ENCODE data around the gene CUBN.

DNA sequence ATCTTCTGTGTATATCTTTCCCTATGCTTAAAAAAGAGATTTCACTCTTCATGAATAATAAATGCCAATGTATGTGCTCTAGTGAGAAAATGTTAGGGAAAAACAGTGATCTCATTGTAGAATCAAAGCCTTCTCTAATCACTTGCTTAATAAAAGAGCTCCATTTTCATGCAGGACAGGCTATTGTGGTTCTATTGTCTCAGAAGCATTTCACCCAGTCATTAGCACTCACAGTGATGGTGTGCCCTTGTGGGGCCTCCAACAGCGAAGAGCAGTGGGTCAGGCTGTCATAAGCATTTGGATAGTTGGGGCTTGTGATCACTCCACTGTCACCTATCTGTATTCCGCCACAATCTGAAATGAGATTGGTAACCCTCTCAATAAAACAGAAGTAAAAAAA lies 228.5 kb downstream of the CUBN start:
- TF ChIP-seq, protein P1, sequence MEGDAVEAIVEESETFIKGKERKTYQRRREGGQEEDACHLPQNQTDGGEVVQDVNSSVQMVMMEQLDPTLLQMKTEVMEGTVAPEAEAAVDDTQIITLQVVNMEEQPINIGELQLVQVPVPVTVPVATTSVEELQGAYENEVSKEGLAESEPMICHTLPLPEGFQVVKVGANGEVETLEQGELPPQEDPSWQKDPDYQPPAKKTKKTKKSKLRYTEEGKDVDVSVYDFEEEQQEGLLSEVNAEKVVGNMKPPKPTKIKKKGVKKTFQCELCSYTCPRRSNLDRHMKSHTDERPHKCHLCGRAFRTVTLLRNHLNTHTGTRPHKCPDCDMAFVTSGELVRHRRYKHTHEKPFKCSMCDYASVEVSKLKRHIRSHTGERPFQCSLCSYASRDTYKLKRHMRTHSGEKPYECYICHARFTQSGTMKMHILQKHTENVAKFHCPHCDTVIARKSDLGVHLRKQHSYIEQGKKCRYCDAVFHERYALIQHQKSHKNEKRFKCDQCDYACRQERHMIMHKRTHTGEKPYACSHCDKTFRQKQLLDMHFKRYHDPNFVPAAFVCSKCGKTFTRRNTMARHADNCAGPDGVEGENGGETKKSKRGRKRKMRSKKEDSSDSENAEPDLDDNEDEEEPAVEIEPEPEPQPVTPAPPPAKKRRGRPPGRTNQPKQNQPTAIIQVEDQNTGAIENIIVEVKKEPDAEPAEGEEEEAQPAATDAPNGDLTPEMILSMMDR (IDR thresholded peaks at IDR 0.05; ENCODE audit: low read depth, low read length) = no peak
- TF ChIP-seq, protein P2, sequence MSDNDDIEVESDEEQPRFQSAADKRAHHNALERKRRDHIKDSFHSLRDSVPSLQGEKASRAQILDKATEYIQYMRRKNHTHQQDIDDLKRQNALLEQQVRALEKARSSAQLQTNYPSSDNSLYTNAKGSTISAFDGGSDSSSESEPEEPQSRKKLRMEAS (IDR thresholded peaks at IDR 0.05; ENCODE audit: low read depth, low read length) = no peak
- no peak for TF ChIP-seq POLR2A (IDR thresholded peaks at IDR 0.05; ENCODE audit: extremely low read depth, insufficient read length)
